GM12878 (cell line): ENCODE data around the gene UBAP1L. TPM values are rescaled to one million over a fixed set of nuclear protein-coding genes. Genes with fewer than 3 reads are reported as not detected.

Source experiments
- ATAC-seq: fragments of 200-7000 bp; cut with Tn5 transposase; 3 replicates; pipeline ENCODE4 v1.9.1; 2020; ENCODE audit warnings: mild to moderate bottlenecking, moderate library complexity
- BruUV-seq: library from RNA; stranded (reverse); fragments of 400-500 nt; replicated peaks from 2 replicates; lab custom pipeline; 2021; lab: Mats Ljungman, UMichigan
- CTCF ChIA-PET: fragments of 300-600 bp; sonication (Branson Sonifier 250); formaldehyde crosslinking; extraction: SDS; loops from one replicate; lab custom pipeline; 2021; ENCODE audit warnings: inconsistent platforms; lab: Yijun Ruan, JAX
- POLR2A ChIA-PET: fragments of 350-600 bp; formaldehyde crosslinking; extraction: SDS; loops from one replicate; lab custom pipeline; 2021; ENCODE audit warnings: inconsistent platforms; lab: Charles Lee
- RAD21 ChIA-PET: fragments of 300-600 bp; sonication (Branson Sonifier 250); formaldehyde crosslinking; loops from one replicate; lab custom pipeline; 2023; ENCODE audit warnings: antibody characterized with exemption; ENCODE audit not compliant: unreplicated experiment; lab: Charles Lee
- SMC1A ChIA-PET: fragments of 300-600 bp; sonication (Branson Sonifier 250); formaldehyde crosslinking; loops from one replicate; lab custom pipeline; 2023; ENCODE audit not compliant: unreplicated experiment, uncharacterized antibody; lab: Charles Lee
- DNase-seq: peaks from one replicate; pipeline ENCODE4 v3.0.0-alpha.2; 2011; ENCODE audit warnings: low read depth, low spot score
- FAIRE-seq: peaks from 3 replicates; lab custom pipeline; 2011; peaks lifted over from hg19 to GRCh38; lab: Jason Lieb, UNC
- H2AFZ ChIP-seq: 2 replicates; pipeline ENCODE4 v1.6.0; 2011; ENCODE audit warnings: low read depth, low read length, control low read depth; ENCODE audit not compliant: control insufficient read depth
- H3K27ac ChIP-seq: 2 replicates; pipeline ENCODE4 v1.5.1; 2011; ENCODE audit warnings: control low read depth; ENCODE audit not compliant: control insufficient read depth, insufficient read depth
- H3K27me3 ChIP-seq, 2 experiments: replicated peaks in 1 of 2; 2 replicates each; pipeline versions ENCODE4 v1.6.0 to v1.6.1; 2011; ENCODE audit warnings: low read length in 1 of 2; ENCODE audit not compliant: control insufficient read depth in 2 of 2, insufficient read depth in 2 of 2
- H3K36me3 ChIP-seq, 2 experiments: 2 replicates each; pipeline ENCODE4 v1.5.1; 2011; ENCODE audit warnings: low read length in 1 of 2; ENCODE audit not compliant: control insufficient read depth in 2 of 2, insufficient read depth in 2 of 2
- H3K4me1 ChIP-seq: 2 replicates; pipeline ENCODE4 v1.6.1; 2011; ENCODE audit warnings: mild to moderate bottlenecking, low read length, moderate library complexity, mixed read lengths; ENCODE audit not compliant: control insufficient read depth, insufficient read depth
- H3K4me2 ChIP-seq: 2 replicates; pipeline ENCODE4 v1.6.0; 2011; ENCODE audit warnings: control low read depth; ENCODE audit not compliant: control insufficient read depth, insufficient read depth
- H3K4me3 ChIP-seq: fragments of 200-600 bp; sonication (generic); 2 replicates; pipeline ENCODE4 v1.5.1; 2016
- H3K79me2 ChIP-seq: 2 replicates; pipeline ENCODE4 v1.6.0; 2011; ENCODE audit warnings: low read length; ENCODE audit not compliant: control insufficient read depth, insufficient read depth
- H3K9ac ChIP-seq: 2 replicates; pipeline ENCODE4 v1.8.0; 2011; ENCODE audit warnings: low read length, control low read depth, mixed read lengths; ENCODE audit not compliant: control insufficient read depth, insufficient read depth
- H3K9me3 ChIP-seq: replicated peaks from 3 replicates; pipeline ENCODE4 v1.5.1; 2011; ENCODE audit warnings: mild to moderate bottlenecking, low read length; ENCODE audit not compliant: control insufficient read depth, insufficient read depth
- H4K20me1 ChIP-seq: 2 replicates; pipeline ENCODE4 v1.6.0; 2011; ENCODE audit not compliant: control insufficient read depth, insufficient read depth
- CHD4 ChIP-seq: fragments of 200-600 bp; sonication (generic); IDR thresholded peaks from 2 replicates; pipeline ENCODE4 v1.6.1; 2016; ENCODE audit warnings: mild to moderate bottlenecking
- ESRRA ChIP-seq: IDR thresholded peaks from 2 replicates; pipeline ENCODE4 v1.6.1; 2012; ENCODE audit warnings: mild to moderate bottlenecking, low read length, improper control_type of control experiment
- MLLT1 ChIP-seq: fragments of 450-650 bp; IDR thresholded peaks from 2 replicates; pipeline ENCODE4 v1.6.1; 2016; ENCODE audit warnings: mild to moderate bottlenecking
- NRF1 ChIP-seq: conservative IDR thresholded peaks from 2 replicates; pipeline ENCODE4 v1.6.1; 2011; ENCODE audit warnings: mild to moderate bottlenecking, low read depth, low read length, improper control_type of control experiment
- PML ChIP-seq: IDR thresholded peaks from 2 replicates; pipeline ENCODE4 v1.6.1; 2012; ENCODE audit warnings: low read length, inconsistent platforms
- WGBS: methylation state at CpG from one replicate; pipeline ENCODE4 v1.1.6; 2016; ENCODE audit warnings: low lambda C conversion rate; ENCODE audit not compliant: insufficient replicate concordance, insufficient coverage; ENCODE audit errors: missing lambda C conversion rate; 5-methylcytosine and 5-hydroxymethylcytosine counted together
- in situ Hi-C: fragments of 300-500 bp; cut with MboI; formaldehyde crosslinking; loops from 9 replicates; pipeline ENCODE4 v1.14.3; 2018; ENCODE audit warnings: mixed read lengths
- intact Hi-C: fragments of 100-400 bp; cut with micrococcal nuclease; formaldehyde crosslinking; loops from one replicate; pipeline ENCODE4 v1.14.2; 2022; ENCODE audit not compliant: unreplicated experiment
- polyA plus RNA-seq, 11 experiments: library from polyadenylated mRNA; depleted of rRNA in 4 of 11; unstranded in 6 of 11; stranded (reverse) in 5 of 11; fragments of >200 nt; fragmentation: Nextera tagmentation in 4 of 11; fragmentation: Illumina TruSeq in 1 of 11; extraction: Ambion mirVana in 4 of 11; extraction: Trizol in 1 of 11; gene quantifications; 1 replicate in 1 of 11; 2 replicates in 10 of 11; pipeline versions ENCODE4 v1.2.1 to v1.2.3, GENCODE V29; 2011 to 2016; ENCODE audit warnings: inconsistent platforms in 2 of 11, missing spikeins in 2 of 11, low read depth in 1 of 11
- total RNA-seq, 4 experiments: library from RNA; depleted of rRNA in 3 of 4; stranded (reverse); fragments of >200 nt in 3 of 4; fragmentation: Illumina TruSeq in 1 of 4; extraction: Trizol in 1 of 4; gene quantifications; 2 replicates each; pipeline versions ENCODE4 v1.2.1 to v1.2.3, GENCODE V29; 2013 to 2021
- TF ChIP-seq, protein P1 (sequence below): fragments of 450-650 bp; IDR thresholded peaks from 2 replicates; pipeline ENCODE4 v1.6.1; 2016; ENCODE audit warnings: mild to moderate bottlenecking, moderate library complexity, borderline replicate concordance

The UBAP1L gene
- total and polyA plus RNA-seq, 10 of the 15 experiments (the other 5 are each of a cell fraction or from before 2014, with no cell fraction given) = 0.03 to 2.6 (median 1.0) TPM

GRCh38 chr15:65163041-65163440, 48.0 kb upstream of the UBAP1L start:
- ATAC-seq (no peak), FAIRE-seq (no peak), DNase-seq (no peak)
- no peak overlapping the region for H2AFZ ChIP-seq
- 100% methylated on average over 4 of the region's 4 CpGs for WGBS
- no peaks in the 10 kb centered on the region for H3K27me3 ChIP-seq
- RAD21 ChIA-PET = no interaction called here
- H3K4me2 ChIP-seq = no peak overlapping the region
- H3K9me3 ChIP-seq = no peaks in the 10 kb centered on the region
- TF ChIP-seq CHD4 = no peak
- no peak for TF ChIP-seq ESRRA
- TF ChIP-seq NRF1 = no peak
- TF ChIP-seq, protein P1, sequence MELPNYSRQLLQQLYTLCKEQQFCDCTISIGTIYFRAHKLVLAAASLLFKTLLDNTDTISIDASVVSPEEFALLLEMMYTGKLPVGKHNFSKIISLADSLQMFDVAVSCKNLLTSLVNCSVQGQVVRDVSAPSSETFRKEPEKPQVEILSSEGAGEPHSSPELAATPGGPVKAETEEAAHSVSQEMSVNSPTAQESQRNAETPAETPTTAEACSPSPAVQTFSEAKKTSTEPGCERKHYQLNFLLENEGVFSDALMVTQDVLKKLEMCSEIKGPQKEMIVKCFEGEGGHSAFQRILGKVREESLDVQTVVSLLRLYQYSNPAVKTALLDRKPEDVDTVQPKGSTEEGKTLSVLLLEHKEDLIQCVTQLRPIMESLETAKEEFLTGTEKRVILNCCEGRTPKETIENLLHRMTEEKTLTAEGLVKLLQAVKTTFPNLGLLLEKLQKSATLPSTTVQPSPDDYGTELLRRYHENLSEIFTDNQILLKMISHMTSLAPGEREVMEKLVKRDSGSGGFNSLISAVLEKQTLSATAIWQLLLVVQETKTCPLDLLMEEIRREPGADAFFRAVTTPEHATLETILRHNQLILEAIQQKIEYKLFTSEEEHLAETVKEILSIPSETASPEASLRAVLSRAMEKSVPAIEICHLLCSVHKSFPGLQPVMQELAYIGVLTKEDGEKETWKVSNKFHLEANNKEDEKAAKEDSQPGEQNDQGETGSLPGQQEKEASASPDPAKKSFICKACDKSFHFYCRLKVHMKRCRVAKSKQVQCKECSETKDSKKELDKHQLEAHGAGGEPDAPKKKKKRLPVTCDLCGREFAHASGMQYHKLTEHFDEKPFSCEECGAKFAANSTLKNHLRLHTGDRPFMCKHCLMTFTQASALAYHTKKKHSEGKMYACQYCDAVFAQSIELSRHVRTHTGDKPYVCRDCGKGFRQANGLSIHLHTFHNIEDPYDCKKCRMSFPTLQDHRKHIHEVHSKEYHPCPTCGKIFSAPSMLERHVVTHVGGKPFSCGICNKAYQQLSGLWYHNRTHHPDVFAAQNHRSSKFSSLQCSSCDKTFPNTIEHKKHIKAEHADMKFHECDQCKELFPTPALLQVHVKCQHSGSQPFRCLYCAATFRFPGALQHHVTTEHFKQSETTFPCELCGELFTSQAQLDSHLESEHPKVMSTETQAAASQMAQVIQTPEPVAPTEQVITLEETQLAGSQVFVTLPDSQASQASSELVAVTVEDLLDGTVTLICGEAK = no peak
- TF ChIP-seq PML = no peak
- no peak for TF ChIP-seq MLLT1
- H3K79me2 ChIP-seq = no peaks in the 10 kb centered on the region
- no TSS peak for BruUV-seq
- no peaks in the 10 kb centered on the region for H3K4me1 ChIP-seq
- H3K4me3 ChIP-seq = no peak overlapping the region
- POLR2A ChIA-PET = no interaction called here
- H3K36me3 ChIP-seq = peaks cover 4 to 12% of the 10 kb centered on the region in 2 experiments
- H4K20me1 ChIP-seq = no peaks in the 10 kb centered on the region
- in situ Hi-C loops (no loop called here), intact Hi-C loops (no loop called here)
- CTCF ChIA-PET = no interaction called here
- SMC1A ChIA-PET = interaction anchor here (0.9 to 2.2 kb wide), 2 partner anchors 17 to 112 kb away, joined by 3 to 5 read pairs; no protein-coding TSS in a partner anchor
- H3K27ac ChIP-seq = no peak overlapping the region
- H3K9ac ChIP-seq = no peak overlapping the region
